ENCODE results near the gene PSRC1.

- no peak for TF ChIP-seq CTCF (conservative IDR thresholded peaks at IDR 0.05; ENCODE audit: low read depth in 2 of 2)
- no peak for TF ChIP-seq EZH2 (IDR thresholded peaks at IDR 0.05; ENCODE audit: low read depth, unreplicated experiment)
These were observed 25.8 kb downstream of the PSRC1 start for GRCh38 chr1:109256971-109257681.

All from GM23338 (cell line).